GM23248 (cell line): ENCODE results near the gene LIPG.

Experiments used
- EZH2 ChIP-seq: fragments of 200-600 bp; sonication (generic); IDR thresholded peaks from 2 replicates; pipeline ENCODE4 v1.6.1; 2018; ENCODE audit warnings: antibody characterized with exemption, mild to moderate bottlenecking; ENCODE audit not compliant: insufficient read depth, poor library complexity, severe bottlenecking
- EZH2phosphoT487 ChIP-seq: fragments of 200-600 bp; sonication (generic); IDR thresholded peaks from 2 replicates; pipeline ENCODE4 v1.6.1; 2018; ENCODE audit warnings: antibody characterized with exemption, moderate library complexity, mild to moderate bottlenecking, low read depth; ENCODE audit not compliant: insufficient read depth

DNA sequence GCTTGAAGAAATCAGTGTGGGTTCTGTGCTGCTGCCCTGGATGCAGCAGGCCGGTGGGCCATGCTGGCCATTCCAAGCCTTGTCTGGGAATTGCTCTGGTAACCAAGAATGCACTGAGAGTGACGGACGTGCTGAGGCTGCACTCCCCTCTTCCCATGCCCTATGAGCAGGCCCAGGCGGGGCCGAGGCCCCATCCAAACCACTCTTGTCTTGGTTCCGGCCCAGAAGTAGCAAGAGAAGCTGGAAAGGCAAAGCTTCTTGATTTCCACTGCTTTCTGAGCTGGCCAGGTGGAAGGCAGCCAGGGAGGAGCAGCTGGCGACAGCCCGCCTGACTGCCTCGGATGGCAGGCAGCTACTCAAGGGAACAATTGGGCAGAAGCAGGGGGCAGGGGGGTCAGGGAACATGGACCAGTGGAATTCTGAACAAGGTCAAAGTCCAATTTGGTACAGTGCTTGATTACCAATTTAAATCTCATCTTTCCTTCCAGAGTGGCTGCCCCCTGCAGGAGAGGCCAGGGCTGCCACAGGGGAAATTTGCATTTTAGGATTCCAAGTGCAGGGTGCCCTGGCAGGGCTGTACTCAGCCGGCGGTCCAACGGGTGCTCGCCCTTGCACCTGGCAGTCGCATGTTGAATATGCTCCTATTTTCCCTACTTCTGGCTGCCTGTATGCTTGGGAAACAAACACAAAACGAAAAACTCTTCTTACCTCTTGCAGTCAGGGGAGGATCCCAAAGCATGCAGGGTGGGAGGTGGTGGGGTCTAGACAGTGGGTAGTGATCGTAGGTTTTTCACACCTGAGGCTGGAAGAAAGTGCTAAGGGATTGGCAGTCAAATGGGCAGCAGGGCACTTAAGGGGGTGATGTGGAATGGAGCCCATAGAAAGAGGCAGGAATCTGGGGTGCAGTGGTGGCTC is 67.3 kb downstream of the LIPG start:
- TF ChIP-seq EZH2 (no peak), EZH2phosphoT487 (no peak)
